BLaER1 (cell line): ENCODE data around the gene BCAT1.
"Not testable (repeated sequence)": the region's sequence is repeated elsewhere in the genome, so short reads cannot be mapped to it uniquely, and the experiment has no call there.

Source experiments
- H3K27ac ChIP-seq: shearing (Covaris generic); formaldehyde crosslinking; 2 replicates; pipeline ENCODE4 v1.8.1; 2022
- H3K27me3 ChIP-seq: shearing (Covaris generic); formaldehyde crosslinking; 2 replicates; pipeline ENCODE4 v1.8.1; 2022
- H3K36me3 ChIP-seq: shearing (Covaris generic); formaldehyde crosslinking; 2 replicates; pipeline ENCODE4 v1.8.1; 2022
- H3K4me1 ChIP-seq: shearing (Covaris generic); formaldehyde crosslinking; 2 replicates; pipeline ENCODE4 v1.8.1; 2022
- H3K4me2 ChIP-seq: shearing (Covaris generic); formaldehyde crosslinking; 2 replicates; pipeline ENCODE4 v1.8.1; 2022
- H3K4me3 ChIP-seq: shearing (Covaris generic); formaldehyde crosslinking; 2 replicates; pipeline ENCODE4 v1.8.1; 2022
- H3K9ac ChIP-seq: shearing (Covaris generic); formaldehyde crosslinking; 2 replicates; pipeline ENCODE4 v1.8.1; 2022
- H3K9me3 ChIP-seq: shearing (Covaris generic); formaldehyde crosslinking; 2 replicates; pipeline ENCODE4 v1.8.1; 2022
- H4K20me1 ChIP-seq: shearing (Covaris generic); formaldehyde crosslinking; 2 replicates; pipeline ENCODE4 v1.8.1; 2022
- Cebpa-rat ChIP-seq: shearing (Covaris generic); IDR thresholded peaks from 2 replicates; pipeline ENCODE4 v1.8.1; 2022

Gene BCAT1

DNA sequence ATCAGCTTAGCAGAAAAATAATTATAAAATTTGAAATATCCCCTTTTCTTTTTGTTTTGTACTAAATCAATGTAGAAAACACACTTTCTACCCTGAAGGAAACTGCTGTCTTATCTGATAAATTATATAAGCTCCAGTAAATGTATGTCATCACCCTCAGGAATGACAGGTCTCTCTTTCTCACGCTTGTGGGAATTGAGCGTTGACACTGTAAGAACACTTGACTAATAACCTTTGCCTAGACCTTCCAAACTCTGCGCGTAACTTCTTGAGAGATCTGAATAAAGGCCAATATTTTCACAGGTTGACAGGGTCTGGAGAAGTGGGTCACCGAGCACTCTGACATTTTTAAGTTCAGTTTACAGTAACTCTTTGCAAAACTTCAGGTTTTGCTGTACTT is 138.5 kb downstream of the BCAT1 start:
- Histone ChIP-seq H3K4me1 (peaks cover 19% of the 10 kb centered on the region), H3K27ac (no peak overlapping the region), H3K9ac (no peak overlapping the region), H3K36me3 (peaks cover 43% of the 10 kb centered on the region), H3K4me3 (no peak overlapping the region), H3K9me3 (peaks cover 11% of the 10 kb centered on the region), H3K4me2 (no peak overlapping the region), H4K20me1 (peaks cover 8% of the 10 kb centered on the region; the same call in 1 of the 2 replicates), H3K27me3 (no peaks in the 10 kb centered on the region)
- no peak for TF ChIP-seq Cebpa-rat

- H3K27me3 ChIP-seq, H3K4me3 ChIP-seq, H3K27ac ChIP-seq, H3K4me2 ChIP-seq, H3K9ac ChIP-seq, H4K20me1 ChIP-seq: not testable (repeated sequence)
- peaks cover 41% of the 10 kb centered on the region for H3K36me3 ChIP-seq
- H3K4me1 ChIP-seq, result peaks cover 10% of the 10 kb centered on the region
- peaks cover 22% of the 10 kb centered on the region for H3K9me3 ChIP-seq
These were observed 139.6 kb downstream of the BCAT1 start for GRCh38 chr12:24809306-24809705.

DNA sequence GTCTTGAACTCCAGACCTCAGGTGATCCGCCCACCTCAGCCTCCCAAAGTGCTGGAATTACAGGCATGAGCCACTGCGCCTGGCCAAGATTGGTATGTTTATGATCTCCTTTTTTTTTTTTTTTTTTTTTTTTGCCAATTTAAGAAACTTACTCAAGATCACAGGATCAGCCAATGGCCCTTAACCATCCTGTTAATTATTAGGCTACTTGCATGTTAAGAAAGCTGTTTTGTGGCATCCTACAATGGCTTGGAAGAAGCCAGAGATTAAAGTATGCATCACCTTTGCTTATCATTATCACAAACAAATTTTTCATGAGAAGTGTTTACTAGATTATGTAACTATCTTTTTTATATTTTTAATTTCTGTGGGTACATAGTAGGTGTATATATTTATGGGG is 140.2 kb downstream of the BCAT1 start:
- Histone ChIP-seq H3K4me1 (peaks cover 10% of the 10 kb centered on the region), H3K4me2 (no peak overlapping the region), H3K9ac (no peak overlapping the region), H3K4me3 (no peak overlapping the region), H3K27ac (no peak overlapping the region), H3K9me3 (peaks cover 29% of the 10 kb centered on the region), H3K36me3 (peaks cover 39% of the 10 kb centered on the region), H3K27me3 (no peaks in the 10 kb centered on the region), H4K20me1 (no peaks in the 10 kb centered on the region)
- TF ChIP-seq Cebpa-rat, result no peak

DNA sequence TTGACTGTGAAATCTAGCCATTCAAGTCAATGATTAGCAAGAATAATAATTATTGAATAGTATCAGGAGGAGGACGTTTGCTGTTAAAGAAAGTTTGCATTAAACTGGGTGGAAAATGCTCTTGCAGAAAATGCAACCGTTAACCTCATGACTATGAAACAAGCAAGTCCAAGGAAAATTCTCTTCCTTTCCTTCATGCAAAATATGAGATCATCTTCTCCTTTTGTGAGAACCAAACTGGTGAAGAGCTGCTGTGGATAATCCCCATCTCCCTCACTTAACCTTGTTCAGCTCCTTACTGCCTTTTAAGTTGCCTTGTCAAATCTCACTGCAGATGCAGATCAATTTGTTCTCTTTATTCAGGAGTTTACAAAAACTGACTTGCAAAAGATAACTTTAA is 142.5 kb downstream of the BCAT1 start:
- Histone ChIP-seq H3K4me3 (no peak overlapping the region), H3K9me3 (peaks cover 51% of the 10 kb centered on the region), H3K9ac (no peak overlapping the region), H3K27me3 (no peaks in the 10 kb centered on the region), H3K4me2 (no peak overlapping the region), H3K4me1 (peaks cover 13% of the 10 kb centered on the region), H3K27ac (no peak overlapping the region), H4K20me1 (no peaks in the 10 kb centered on the region), H3K36me3 (peaks cover 19% of the 10 kb centered on the region)
- no peak for TF ChIP-seq Cebpa-rat

- H3K4me3 ChIP-seq, result peak overlapping the region; percentile 9; the same call in 1 of the 2 replicates
- no peak overlapping the region for H3K9ac ChIP-seq
- H3K27ac ChIP-seq, result peak overlapping the region; percentile 1; the same call in 1 of the 2 replicates
- no peaks in the 10 kb centered on the region for H3K27me3 ChIP-seq
- TF ChIP-seq Cebpa-rat, result no peak
- H4K20me1 ChIP-seq, result no peaks in the 10 kb centered on the region
- peaks cover 26% of the 10 kb centered on the region for H3K4me1 ChIP-seq
- H3K4me2 ChIP-seq, result peak overlapping the region; percentile 33
- no peaks in the 10 kb centered on the region for H3K36me3 ChIP-seq
- peaks cover 51% of the 10 kb centered on the region for H3K9me3 ChIP-seq
These were observed 145.3 kb downstream of the BCAT1 start for GRCh38 chr12:24803430-24804245.

GRCh38 chr12:24798335-24798734 is 150.6 kb downstream of the BCAT1 start:
- Histone ChIP-seq H3K36me3 (no peaks in the 10 kb centered on the region), H3K9ac (no peak overlapping the region; the same call in 1 of the 2 replicates), H3K4me3 (peak overlapping the region; percentile 59; the same call in 1 of the 2 replicates), H3K4me2 (peak overlapping the region; percentile 91), H3K9me3 (peaks cover 24% of the 10 kb centered on the region), H4K20me1 (no peaks in the 10 kb centered on the region), H3K27me3 (no peaks in the 10 kb centered on the region), H3K4me1 (peaks cover 65% of the 10 kb centered on the region), H3K27ac (peak overlapping the region; percentile 82)
- TF ChIP-seq Cebpa-rat, result no peak

GRCh38 chr12:24797901-24798300 is 151.0 kb downstream of the BCAT1 start:
- Histone ChIP-seq H3K9ac (peak overlapping the region; percentile 65), H3K36me3 (no peaks in the 10 kb centered on the region), H3K27ac (peak overlapping the region; percentile 82), H3K4me2 (peak overlapping the region; percentile 91), H4K20me1 (no peaks in the 10 kb centered on the region), H3K4me1 (peaks cover 67% of the 10 kb centered on the region), H3K9me3 (peaks cover 20% of the 10 kb centered on the region), H3K4me3 (peak overlapping the region; percentile 59; the same call in 1 of the 2 replicates), H3K27me3 (no peaks in the 10 kb centered on the region)
- no peak for TF ChIP-seq Cebpa-rat

DNA sequence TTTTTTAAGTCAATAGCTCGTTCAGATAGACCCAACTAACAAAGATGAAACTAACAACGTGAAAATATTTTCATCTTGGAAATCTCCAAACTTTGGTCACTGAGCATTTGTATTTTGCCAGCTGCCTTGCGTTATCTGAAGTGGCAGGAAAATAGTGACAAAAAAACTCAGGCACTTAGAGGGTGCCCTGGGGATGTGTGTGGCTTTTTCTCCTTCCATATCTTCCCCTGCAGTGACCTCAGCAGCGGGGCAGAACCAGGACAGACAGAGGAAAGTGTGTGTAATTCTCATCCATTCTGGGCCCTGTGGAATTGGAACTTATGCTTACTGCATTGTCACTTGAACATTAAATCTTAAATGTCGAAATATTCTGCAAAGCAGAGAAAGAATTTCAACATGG is 152.0 kb downstream of the BCAT1 start:
- peak overlapping the region; percentile 91 for H3K4me2 ChIP-seq
- peaks cover 68% of the 10 kb centered on the region for H3K4me1 ChIP-seq

DNA sequence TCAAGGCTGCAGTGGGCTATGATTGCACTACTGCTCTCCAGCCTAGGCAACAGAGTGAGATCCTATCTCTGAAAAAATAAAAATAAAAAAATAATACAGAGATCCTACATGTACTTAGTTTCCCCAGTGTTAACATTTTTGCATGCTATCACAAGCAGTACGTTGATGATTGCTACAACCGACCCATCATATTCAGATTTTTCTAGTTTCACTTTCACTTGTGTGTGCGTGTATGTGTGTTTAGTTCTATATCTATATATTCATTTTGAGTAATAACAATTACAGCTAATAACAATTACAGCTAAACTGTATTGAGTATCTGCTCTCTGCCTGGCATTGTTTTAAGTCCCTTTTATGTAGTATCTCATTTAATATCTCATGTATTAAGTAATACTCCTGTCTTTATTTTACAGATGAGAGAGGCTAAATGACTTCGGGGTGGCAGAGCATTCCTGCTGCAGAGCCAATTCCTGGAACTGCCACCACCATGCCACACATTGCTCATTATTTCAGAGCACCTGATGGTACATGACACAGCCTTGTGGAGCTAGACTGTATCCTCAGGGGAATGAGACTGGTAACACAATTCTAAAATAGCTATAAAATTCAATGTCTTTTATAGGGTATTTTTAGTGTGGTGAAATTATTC is 153.1 kb downstream of the BCAT1 start:
- Histone ChIP-seq H4K20me1 (no peaks in the 10 kb centered on the region), H3K27ac (peak overlapping the region; percentile 82), H3K4me1 (peaks cover 68% of the 10 kb centered on the region), H3K4me2 (peak overlapping the region; percentile 91), H3K36me3 (no peaks in the 10 kb centered on the region), H3K4me3 (peak overlapping the region; percentile 59), H3K27me3 (no peaks in the 10 kb centered on the region), H3K9me3 (no peaks in the 10 kb centered on the region; the same call in 1 of the 2 replicates), H3K9ac (peak overlapping the region; percentile 65)
- no peak for TF ChIP-seq Cebpa-rat

More for the DNA sequence above, 152.0 kb downstream of the BCAT1 start:
- no peak for TF ChIP-seq Cebpa-rat
- Histone ChIP-seq H3K27me3 (no peaks in the 10 kb centered on the region), H3K36me3 (no peaks in the 10 kb centered on the region), H3K27ac (peak overlapping the region; percentile 82), H4K20me1 (no peaks in the 10 kb centered on the region), H3K4me3 (peak overlapping the region; percentile 59), H3K9me3 (peaks cover 10% of the 10 kb centered on the region), H3K9ac (peak overlapping the region; percentile 65)

DNA sequence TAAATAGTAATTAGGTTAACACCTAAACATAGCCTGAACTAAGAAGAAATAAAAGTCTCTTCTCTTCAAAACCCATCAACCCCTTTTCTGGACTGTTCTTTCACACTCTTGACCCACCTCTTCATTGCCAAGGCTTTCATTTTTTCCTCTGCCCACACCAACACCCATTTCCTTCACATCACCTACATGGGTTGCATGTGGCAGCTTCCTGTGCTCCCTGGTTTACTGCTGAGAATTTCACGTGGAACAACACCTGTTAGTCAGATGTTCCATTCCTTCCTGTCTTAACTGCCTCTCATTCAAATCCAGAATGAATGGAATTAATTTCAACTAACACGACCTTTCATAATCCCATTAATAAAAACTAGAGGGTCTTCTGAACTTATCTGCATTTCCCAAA is 157.3 kb downstream of the BCAT1 start:
- no peak overlapping the region for H3K4me2 ChIP-seq
- peaks cover 44% of the 10 kb centered on the region for H3K4me1 ChIP-seq
- H3K9ac ChIP-seq, result no peak overlapping the region
- no peaks in the 10 kb centered on the region for H3K27me3 ChIP-seq
- no peaks in the 10 kb centered on the region for H3K9me3 ChIP-seq
- no peak for TF ChIP-seq Cebpa-rat
- no peak overlapping the region for H3K4me3 ChIP-seq
- no peaks in the 10 kb centered on the region for H4K20me1 ChIP-seq
- H3K36me3 ChIP-seq, result no peaks in the 10 kb centered on the region
- no peak overlapping the region for H3K27ac ChIP-seq
